HG02678 (cell line): Measurements from ENCODE around the gene SEC24B.

Experiments
- ATAC-seq: cut with Tn5 transposase; IDR thresholded peaks from one replicate; pipeline ENCODE4 v1.9.1; 2021; ENCODE audit warnings: mild to moderate bottlenecking, moderate library complexity; ENCODE audit not compliant: unreplicated experiment

The SEC24B gene

GRCh38 chr4:109433205-109434006 is at the start of gene SEC24B:
TSS of gene SEC24B (plus strand) at chr4:109433815. CDS start at chr4:109433870, 55 bp downstream.
- peak; percentile 90 for ATAC-seq

- no peak for ATAC-seq
These were observed 49.8 kb upstream of the SEC24B start for GRCh38 chr4:109383823-109384222.

GRCh38 chr4:109385260-109385659 is 48.4 kb upstream of the SEC24B start:
- ATAC-seq: no peak

- peak; percentile 55 for ATAC-seq
These were observed 44.1 kb upstream of the SEC24B start for GRCh38 chr4:109389369-109390114.

- no peak for ATAC-seq
These were observed 43.4 kb upstream of the SEC24B start for GRCh38 chr4:109390115-109390768.

- no peak for ATAC-seq
These were observed 37.9 kb upstream of the SEC24B start for GRCh38 chr4:109395694-109396093.

GRCh38 chr4:109398928-109399327 is 34.7 kb upstream of the SEC24B start:
- no peak for ATAC-seq

GRCh38 chr4:109406337-109406931 is 27.2 kb upstream of the SEC24B start:
- ATAC-seq: peak; percentile 89

GRCh38 chr4:109407027-109407737 is 26.4 kb upstream of the SEC24B start:
- ATAC-seq: no peak

GRCh38 chr4:109408711-109409110 is 24.9 kb upstream of the SEC24B start:
- no peak for ATAC-seq

GRCh38 chr4:109410226-109410625 is 23.4 kb upstream of the SEC24B start:
- no peak for ATAC-seq

GRCh38 chr4:109410776-109411175 is 22.8 kb upstream of the SEC24B start:
- no peak for ATAC-seq

GRCh38 chr4:109411964-109412363 is 21.7 kb upstream of the SEC24B start:
- ATAC-seq: no peak

GRCh38 chr4:109412776-109413175 is 20.8 kb upstream of the SEC24B start:
- ATAC-seq: no peak

GRCh38 chr4:109414938-109415337 is 18.7 kb upstream of the SEC24B start:
- ATAC-seq: no peak

- no peak for ATAC-seq
These were observed 15.0 kb upstream of the SEC24B start for GRCh38 chr4:109418588-109418987.

GRCh38 chr4:109419679-109420078 is 13.9 kb upstream of the SEC24B start:
- no peak for ATAC-seq

- peak; percentile 60 for ATAC-seq
These were observed 9.3 kb upstream of the SEC24B start for GRCh38 chr4:109424093-109424841.

- no peak for ATAC-seq
These were observed 8.2 kb upstream of the SEC24B start for GRCh38 chr4:109425405-109425804.

- no peak for ATAC-seq
These were observed 4.1 kb upstream of the SEC24B start for GRCh38 chr4:109429545-109429944.
